ENCODE results near the gene UBE2O. TPM values are rescaled to one million over a fixed set of nuclear protein-coding genes. Genes with fewer than 3 reads are reported as not detected.

Gene UBE2O
- total RNA-seq, 4 donors from 2014 or later: 16.4 to 46.5 (median 32.4) TPM

DNA sequence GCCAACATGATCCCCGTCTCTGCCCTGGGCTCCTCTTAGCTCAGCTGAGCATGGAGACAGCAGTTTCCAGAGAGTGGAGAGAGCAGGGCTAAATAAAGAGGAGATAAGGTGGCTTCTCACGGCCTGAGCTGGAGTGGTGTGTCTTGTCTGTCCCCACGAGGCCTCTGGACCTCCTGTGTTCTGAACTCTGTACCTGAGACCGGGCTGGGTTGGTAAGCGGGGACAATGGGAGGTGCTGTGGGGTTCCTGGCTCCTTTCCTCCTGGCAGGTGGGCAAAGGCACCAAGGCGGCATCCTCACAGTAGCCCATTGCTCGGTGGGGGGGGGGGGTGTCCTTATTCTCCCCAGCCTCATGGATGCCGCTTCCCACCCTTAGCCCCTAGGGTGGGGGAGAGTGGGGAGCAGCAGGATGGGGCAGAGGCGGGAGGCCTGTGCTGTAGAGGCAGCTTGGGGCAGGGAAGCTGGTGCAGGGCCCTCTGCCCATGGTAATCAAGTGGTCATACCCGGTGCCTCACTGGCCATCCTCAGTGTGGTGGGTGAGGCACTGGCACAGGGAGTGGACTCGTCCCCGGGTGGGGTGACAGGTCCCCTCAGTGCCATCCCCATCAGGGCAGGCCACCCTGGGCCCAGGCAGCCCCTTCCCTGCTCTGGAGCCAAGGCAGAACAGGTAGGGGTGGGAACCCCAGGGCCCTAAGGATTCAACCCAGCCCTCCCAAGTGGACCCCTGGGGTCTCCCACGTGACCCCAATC is 17.2 kb upstream of the UBE2O start:
- H3K27ac ChIP-seq: no peak overlapping the region
- TF ChIP-seq, protein P1, sequence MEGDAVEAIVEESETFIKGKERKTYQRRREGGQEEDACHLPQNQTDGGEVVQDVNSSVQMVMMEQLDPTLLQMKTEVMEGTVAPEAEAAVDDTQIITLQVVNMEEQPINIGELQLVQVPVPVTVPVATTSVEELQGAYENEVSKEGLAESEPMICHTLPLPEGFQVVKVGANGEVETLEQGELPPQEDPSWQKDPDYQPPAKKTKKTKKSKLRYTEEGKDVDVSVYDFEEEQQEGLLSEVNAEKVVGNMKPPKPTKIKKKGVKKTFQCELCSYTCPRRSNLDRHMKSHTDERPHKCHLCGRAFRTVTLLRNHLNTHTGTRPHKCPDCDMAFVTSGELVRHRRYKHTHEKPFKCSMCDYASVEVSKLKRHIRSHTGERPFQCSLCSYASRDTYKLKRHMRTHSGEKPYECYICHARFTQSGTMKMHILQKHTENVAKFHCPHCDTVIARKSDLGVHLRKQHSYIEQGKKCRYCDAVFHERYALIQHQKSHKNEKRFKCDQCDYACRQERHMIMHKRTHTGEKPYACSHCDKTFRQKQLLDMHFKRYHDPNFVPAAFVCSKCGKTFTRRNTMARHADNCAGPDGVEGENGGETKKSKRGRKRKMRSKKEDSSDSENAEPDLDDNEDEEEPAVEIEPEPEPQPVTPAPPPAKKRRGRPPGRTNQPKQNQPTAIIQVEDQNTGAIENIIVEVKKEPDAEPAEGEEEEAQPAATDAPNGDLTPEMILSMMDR (IDR thresholded peaks at IDR 0.05 in 4 of 5, conservative IDR thresholded peaks at IDR 0.05 in 1 of 5): no peak
- no peak for TF ChIP-seq POLR2A (IDR thresholded peaks at IDR 0.05)
- intact Hi-C loops (cut with DNase I; ENCODE audit: low total_unique reads): no loop called here
- DNase-seq (no peak), ATAC-seq (no peak)
- H3K9me3 ChIP-seq: no peaks in the 10 kb centered on the region
- in situ Hi-C loops (cut with MboI; ENCODE audit: low sequenced_read_pairs in 4 of 4): loop anchor here (5.0 kb wide), 1 partner anchor 37 kb away; no protein-coding TSS in a partner anchor
- H3K4me1 ChIP-seq: peaks cover 0 to 3% of the 10 kb centered on the region in 2 donors
- H3K4me3 ChIP-seq: no peak overlapping the region
- H3K36me3 ChIP-seq: peaks cover 0 to 45% of the 10 kb centered on the region in 2 donors
- no peaks in the 10 kb centered on the region for H3K27me3 ChIP-seq

DNA sequence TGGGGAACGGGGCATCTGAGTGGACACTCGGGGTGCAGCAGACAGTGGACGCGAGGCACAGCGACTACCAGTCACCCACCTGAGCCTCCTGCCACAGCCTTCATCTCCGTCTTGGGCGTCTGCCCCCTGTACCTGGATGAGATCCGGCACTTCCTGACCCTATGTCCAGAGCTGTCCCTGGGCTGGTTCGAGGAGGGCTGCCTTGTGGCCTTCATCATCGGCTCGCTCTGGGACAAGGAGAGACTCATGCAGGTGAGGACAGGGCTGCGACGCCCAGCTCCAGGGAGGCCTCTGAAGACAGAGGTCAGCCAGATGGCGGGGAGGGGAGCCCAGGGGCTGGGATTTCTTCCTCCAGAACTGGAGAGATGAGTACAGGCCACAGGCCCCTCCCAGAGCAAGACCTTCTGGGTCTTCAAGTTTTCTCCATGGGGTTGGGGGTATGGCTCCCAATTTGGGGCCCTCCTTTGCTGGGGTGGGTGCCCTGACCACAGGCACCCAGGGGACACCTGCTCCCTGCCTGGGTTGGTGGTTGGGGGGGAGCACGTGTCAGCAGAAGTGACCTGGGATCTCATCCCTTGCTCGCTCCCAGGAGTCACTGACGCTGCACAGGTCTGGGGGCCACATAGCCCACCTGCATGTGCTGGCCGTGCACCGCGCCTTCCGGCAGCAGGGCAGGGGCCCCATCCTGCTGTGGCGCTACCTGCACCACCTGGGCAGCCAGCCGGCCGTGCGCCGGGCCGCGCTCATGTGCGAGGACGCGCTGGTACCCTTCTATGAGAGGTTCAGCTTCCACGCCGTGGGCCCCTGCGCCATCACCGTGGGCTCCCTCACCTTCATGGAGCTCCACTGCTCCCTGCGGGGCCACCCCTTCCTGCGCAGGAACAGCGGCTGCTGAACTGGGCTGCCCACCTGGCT is 16.4 kb upstream of the UBE2O start:
- in situ Hi-C loops (cut with MboI; ENCODE audit: low sequenced_read_pairs in 4 of 4) (loop anchor here (5.0 kb wide), 1 partner anchor 38 kb away; no protein-coding TSS in a partner anchor), intact Hi-C loops (cut with DNase I; ENCODE audit: low total_unique reads) (no loop called here)
- DNase-seq (no peak), ATAC-seq (no peak)
- peaks cover 0 to 36% of the 10 kb centered on the region in 2 donors for H3K36me3 ChIP-seq
- peaks cover 0 to 3% of the 10 kb centered on the region in 2 donors for H3K4me1 ChIP-seq
- no peaks in the 10 kb centered on the region for H3K9me3 ChIP-seq
- no peaks in the 10 kb centered on the region for H3K27me3 ChIP-seq
- H3K27ac ChIP-seq: no peak overlapping the region
- no peak for TF ChIP-seq POLR2A (IDR thresholded peaks at IDR 0.05)
- TF ChIP-seq, protein P1 (IDR thresholded peaks at IDR 0.05 in 4 of 5, conservative IDR thresholded peaks at IDR 0.05 in 1 of 5): no peak
- no peak overlapping the region for H3K4me3 ChIP-seq

DNA sequence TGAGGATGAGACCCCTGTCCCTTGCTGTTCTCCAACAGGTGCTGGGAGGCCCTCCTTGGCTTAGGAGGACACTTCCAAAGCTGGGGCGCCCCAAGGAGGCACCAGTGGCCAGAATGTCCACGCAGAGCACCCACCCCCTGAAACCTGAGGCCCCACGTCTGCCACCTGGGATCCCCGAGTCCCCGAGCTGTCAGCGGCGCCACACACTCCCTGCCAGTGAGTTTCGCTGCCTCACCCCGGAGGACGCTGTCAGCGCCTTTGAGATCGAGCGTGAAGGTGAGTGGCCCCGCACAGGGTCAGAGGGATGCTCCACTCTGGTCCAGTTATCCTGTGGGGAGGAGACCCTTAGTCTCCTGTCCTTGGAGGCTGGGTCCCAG is 15.7 kb upstream of the UBE2O start:
- in situ Hi-C loops (cut with MboI; ENCODE audit: low sequenced_read_pairs in 4 of 4) (loop anchor here (5.0 kb wide), 1 partner anchor 39 kb away; no protein-coding TSS in a partner anchor), intact Hi-C loops (cut with DNase I; ENCODE audit: low total_unique reads) (no loop called here)
- no peaks in the 10 kb centered on the region for H3K27me3 ChIP-seq
- TF ChIP-seq POLR2A (IDR thresholded peaks at IDR 0.05): no peak
- TF ChIP-seq, protein P1 (IDR thresholded peaks at IDR 0.05 in 4 of 5, conservative IDR thresholded peaks at IDR 0.05 in 1 of 5): no peak
- H3K9me3 ChIP-seq: no peaks in the 10 kb centered on the region
- DNase-seq: no peak
- H3K4me1 ChIP-seq: peaks cover 0 to 3% of the 10 kb centered on the region in 2 donors
- no peak overlapping the region for H3K27ac ChIP-seq
- peaks cover 0 to 29% of the 10 kb centered on the region in 2 donors for H3K36me3 ChIP-seq
- H3K4me3 ChIP-seq: no peak overlapping the region
- no peak for ATAC-seq

DNA sequence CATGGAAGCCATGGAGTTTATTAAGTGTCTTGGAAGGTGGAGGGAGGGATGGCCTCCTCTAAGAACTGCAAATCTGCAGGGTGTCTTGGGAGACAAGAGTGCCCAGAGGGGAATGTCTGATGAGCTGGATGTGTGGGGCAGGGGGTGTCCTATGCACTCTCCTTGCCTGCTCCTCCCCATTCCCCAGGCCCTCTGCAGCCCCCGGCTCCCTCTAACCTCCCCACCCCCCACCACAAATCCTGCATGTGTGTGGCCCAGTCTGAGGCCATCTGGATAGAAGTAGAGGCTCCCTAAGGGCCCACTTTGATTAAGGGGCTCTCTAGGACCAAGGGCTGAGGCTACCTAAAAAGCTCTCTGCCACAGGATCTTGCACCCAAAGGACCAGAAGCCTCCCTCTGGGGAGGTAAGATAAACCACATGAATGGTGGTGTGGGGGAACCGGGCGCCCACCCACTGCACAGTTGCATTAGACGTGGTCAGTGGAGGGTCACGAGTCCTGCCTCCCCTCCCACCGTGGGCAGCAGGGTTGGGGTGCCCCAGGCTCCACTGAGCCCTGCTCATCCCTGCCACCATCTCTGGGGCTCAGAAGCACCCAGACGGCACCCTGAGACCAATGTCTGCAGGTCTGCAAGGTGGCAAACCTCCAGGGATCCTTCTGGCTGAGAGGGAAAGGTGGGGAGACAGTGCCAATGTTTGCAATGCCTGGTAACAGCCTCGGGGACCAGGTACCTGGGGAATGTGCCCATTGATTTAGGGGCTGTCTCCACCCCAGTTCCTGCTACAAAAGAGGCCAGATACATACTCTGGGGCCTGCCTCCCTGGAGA is 15.1 kb upstream of the UBE2O start:
- ATAC-seq: no peak
- no peak for TF ChIP-seq POLR2A (IDR thresholded peaks at IDR 0.05)
- TF ChIP-seq, protein P1 (IDR thresholded peaks at IDR 0.05 in 4 of 5, conservative IDR thresholded peaks at IDR 0.05 in 1 of 5): no peak
- Histone ChIP-seq H3K27ac (no peak overlapping the region), H3K4me3 (no peak overlapping the region), H3K27me3 (no peaks in the 10 kb centered on the region), H3K36me3 (peaks cover 0 to 23% of the 10 kb centered on the region in 2 donors), H3K9me3 (no peaks in the 10 kb centered on the region), H3K4me1 (peaks cover 0 to 3% of the 10 kb centered on the region in 2 donors)
- no peak for DNase-seq
- intact Hi-C loops (cut with DNase I; ENCODE audit: low total_unique reads): no loop called here
- in situ Hi-C loops (cut with MboI; ENCODE audit: low sequenced_read_pairs in 4 of 4): loop anchor here (5.0 kb wide), 1 partner anchor 39 kb away; no protein-coding TSS in a partner anchor

Measured in gastrocnemius medialis (tissue), 4 donors.